ENCODE data around the gene FGFRL1. TPM values are rescaled to one million over a fixed set of nuclear protein-coding genes. Genes with fewer than 3 reads are reported as not detected.
A peak's percentile ranks its signal among the peaks of the same experiment; 100 is the strongest.

FGFRL1 gene
- polyA plus RNA-seq, 1 experiment, result 11.2 TPM

GRCh38 chr4:1065732-1066131 lies 54.3 kb downstream of the FGFRL1 start:
- ChIA-PET CTCF (no interaction called here), POLR2A (no interaction called here)
- no peaks in the 10 kb centered on the region for H3K9me3 ChIP-seq (ENCODE audit: control insufficient read depth, insufficient read depth, low read length)

GRCh38 chr4:1069394-1069793 lies 58.0 kb downstream of the FGFRL1 start:
- Histone ChIP-seq H3K9me3 (ENCODE audit: control insufficient read depth, insufficient read depth, low read length) (no peaks in the 10 kb centered on the region), H3K27me3 (ENCODE audit: control insufficient read depth, insufficient read depth, low read length) (peaks cover 23% of the 10 kb centered on the region), H3K4me3 (ENCODE audit: low read depth, low read length) (no peak overlapping the region), H3K27ac (ENCODE audit: low read depth, low read length) (no peak overlapping the region)
- ChIA-PET CTCF (no interaction called here), POLR2A (no interaction called here)
- DNase-seq (ENCODE audit: low read depth, low spot score), result no peak
- no peak for TF ChIP-seq CTCF (IDR thresholded peaks at IDR 0.05; ENCODE audit: low read depth, low read length)

More at GRCh38 chr4:1065732-1066131, 54.3 kb downstream of the FGFRL1 start:
- no peak for DNase-seq (ENCODE audit: low read depth, low spot score)
- H3K4me3 ChIP-seq (ENCODE audit: low read depth, low read length), result no peak overlapping the region
- H3K27ac ChIP-seq (ENCODE audit: low read depth, low read length), result no peak overlapping the region
- TF ChIP-seq CTCF (IDR thresholded peaks at IDR 0.05; ENCODE audit: low read depth, low read length), result no peak
- peaks cover 38% of the 10 kb centered on the region for H3K27me3 ChIP-seq (ENCODE audit: control insufficient read depth, insufficient read depth, low read length)

- Histone ChIP-seq H3K27me3 (ENCODE audit: control insufficient read depth, insufficient read depth, low read length) (peaks cover 38% of the 10 kb centered on the region), H3K9me3 (ENCODE audit: control insufficient read depth, insufficient read depth, low read length) (peaks cover 4% of the 10 kb centered on the region), H3K4me3 (ENCODE audit: low read depth, low read length) (no peak overlapping the region), H3K27ac (ENCODE audit: low read depth, low read length) (no peak overlapping the region)
- DNase-seq (ENCODE audit: low read depth, low spot score), result no peak
- POLR2A ChIA-PET, result no interaction called here
- CTCF ChIA-PET, result interaction anchor here (0.6 to 1.1 kb wide), 5 partner anchors 9 to 195 kb away, joined by 3 read pairs; no protein-coding TSS in a partner anchor
- peak; percentile 87 for TF ChIP-seq CTCF (IDR thresholded peaks at IDR 0.05; ENCODE audit: low read depth, low read length)
Measured at GRCh38 chr4:1072830-1073446, 61.5 kb downstream of the FGFRL1 start.

GRCh38 chr4:1074077-1074476 lies 62.7 kb downstream of the FGFRL1 start:
- Histone ChIP-seq H3K27me3 (ENCODE audit: control insufficient read depth, insufficient read depth, low read length) (peaks cover 39% of the 10 kb centered on the region), H3K4me3 (ENCODE audit: low read depth, low read length) (no peak overlapping the region), H3K27ac (ENCODE audit: low read depth, low read length) (no peak overlapping the region), H3K9me3 (ENCODE audit: control insufficient read depth, insufficient read depth, low read length) (peaks cover 8% of the 10 kb centered on the region)
- no peak for TF ChIP-seq CTCF (IDR thresholded peaks at IDR 0.05; ENCODE audit: low read depth, low read length)
- DNase-seq (ENCODE audit: low read depth, low spot score), result no peak
- ChIA-PET CTCF (interaction anchor here (0.5 to 1.1 kb wide), 3 partner anchors 13 to 65 kb away, joined by 3 to 4 read pairs (median 3); no protein-coding TSS in a partner anchor), POLR2A (no interaction called here)

GRCh38 chr4:1075225-1075624 lies 63.8 kb downstream of the FGFRL1 start:
- DNase-seq (ENCODE audit: low read depth, low spot score), result no peak
- ChIA-PET CTCF (no interaction called here), POLR2A (no interaction called here)
- TF ChIP-seq CTCF (IDR thresholded peaks at IDR 0.05; ENCODE audit: low read depth, low read length), result no peak
- Histone ChIP-seq H3K27ac (ENCODE audit: low read depth, low read length) (no peak overlapping the region), H3K4me3 (ENCODE audit: low read depth, low read length) (no peak overlapping the region), H3K9me3 (ENCODE audit: control insufficient read depth, insufficient read depth, low read length) (peaks cover 12% of the 10 kb centered on the region), H3K27me3 (ENCODE audit: control insufficient read depth, insufficient read depth, low read length) (peaks cover 40% of the 10 kb centered on the region)
